HG02623 (cell line): ENCODE data around the gene PFN1.

Source experiments
- ATAC-seq: cut with Tn5 transposase; IDR thresholded peaks from one replicate; pipeline ENCODE4 v1.9.1; 2021; ENCODE audit warnings: moderate library complexity; ENCODE audit not compliant: unreplicated experiment

Gene PFN1

DNA sequence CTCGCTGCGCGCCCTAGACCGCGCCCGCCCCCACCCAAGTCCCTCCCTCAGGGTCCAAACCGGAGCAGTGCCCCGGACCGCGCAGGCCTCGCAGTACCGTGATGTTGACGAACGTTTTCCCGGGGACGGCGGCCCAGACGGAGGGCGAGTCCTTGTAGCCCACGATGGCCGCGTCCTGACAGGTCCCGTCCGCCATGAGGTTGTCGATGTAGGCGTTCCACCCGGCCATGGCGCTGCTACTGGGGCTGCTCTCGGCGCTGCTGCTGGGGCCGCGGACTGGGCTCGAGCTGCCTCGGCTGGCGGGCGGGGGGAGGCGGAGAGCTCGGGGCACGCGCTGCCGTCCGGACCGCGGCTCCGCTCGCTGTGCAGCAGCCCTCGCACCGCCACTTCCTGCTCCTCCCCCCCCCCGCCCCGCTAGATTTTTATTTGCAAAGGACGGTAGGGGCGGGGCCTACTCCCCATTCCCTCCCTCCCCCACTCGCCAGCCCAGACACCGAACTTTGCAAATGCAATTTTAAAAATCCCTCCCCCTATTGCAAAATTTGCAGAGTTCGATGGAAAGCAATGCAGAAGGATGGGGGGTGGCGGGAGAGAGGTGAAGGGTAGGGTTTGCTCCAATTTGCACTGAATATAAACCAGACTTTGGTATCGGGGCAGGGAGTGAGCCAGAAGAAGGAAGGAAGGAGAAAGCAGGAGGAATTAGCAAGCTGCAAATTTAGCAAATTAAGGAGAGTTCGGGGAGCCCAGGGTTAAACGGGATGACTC is at the start of gene PFN1:
Gene PFN1 (minus strand): TSS at position 365 of the 765 bp plus-strand sequence. CDS start 136 bp downstream, at position 229.
- peak; percentile 17 for ATAC-seq

DNA sequence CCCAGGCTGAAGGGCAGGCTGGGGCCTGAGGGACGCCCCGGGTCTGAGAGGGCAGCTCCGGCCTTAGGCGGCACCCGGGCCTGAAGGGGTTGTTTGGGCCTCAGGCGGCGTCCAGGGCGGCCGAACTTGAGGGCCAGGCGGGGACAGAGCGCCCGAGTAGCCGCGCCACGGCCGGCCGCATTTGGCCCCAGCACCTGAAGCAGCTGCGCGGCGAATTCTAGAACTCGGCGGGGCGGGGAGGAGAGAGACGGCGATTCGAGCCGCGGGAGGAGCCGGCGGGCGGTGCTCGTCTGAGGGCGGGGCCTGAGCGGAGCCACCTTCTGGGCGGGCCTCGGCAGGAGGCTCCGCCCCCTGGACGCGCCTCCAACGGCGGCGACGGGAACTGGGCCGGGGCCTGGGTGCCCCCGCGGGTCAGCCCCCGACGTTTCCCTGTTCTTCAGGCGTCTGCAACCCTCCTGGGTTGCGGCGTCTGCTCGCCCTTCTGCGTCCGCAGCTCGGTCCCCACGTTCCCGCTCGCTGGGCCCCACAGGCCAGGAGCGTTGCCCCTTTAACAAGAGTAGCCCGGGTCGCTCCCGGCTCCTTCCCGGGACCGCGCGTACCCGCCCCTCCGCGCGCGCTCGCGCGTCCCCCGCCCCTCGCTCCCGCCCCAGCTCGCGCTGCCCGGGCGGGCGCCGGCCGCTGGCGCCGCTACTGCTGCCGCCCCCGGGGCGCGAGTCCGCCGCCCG is 49.1 kb upstream of the PFN1 start, which contains the start of the genes INCA1 and KIF1C:
Gene INCA1 (minus strand): TSS at position 221 of the 725 bp plus-strand sequence. CDS start 3,085 bp downstream, outside the sequence.
Gene KIF1C (plus strand): TSS at position 649 of the 725 bp plus-strand sequence. CDS start 2,297 bp downstream, outside the sequence.
- ATAC-seq: peak; percentile 78

DNA sequence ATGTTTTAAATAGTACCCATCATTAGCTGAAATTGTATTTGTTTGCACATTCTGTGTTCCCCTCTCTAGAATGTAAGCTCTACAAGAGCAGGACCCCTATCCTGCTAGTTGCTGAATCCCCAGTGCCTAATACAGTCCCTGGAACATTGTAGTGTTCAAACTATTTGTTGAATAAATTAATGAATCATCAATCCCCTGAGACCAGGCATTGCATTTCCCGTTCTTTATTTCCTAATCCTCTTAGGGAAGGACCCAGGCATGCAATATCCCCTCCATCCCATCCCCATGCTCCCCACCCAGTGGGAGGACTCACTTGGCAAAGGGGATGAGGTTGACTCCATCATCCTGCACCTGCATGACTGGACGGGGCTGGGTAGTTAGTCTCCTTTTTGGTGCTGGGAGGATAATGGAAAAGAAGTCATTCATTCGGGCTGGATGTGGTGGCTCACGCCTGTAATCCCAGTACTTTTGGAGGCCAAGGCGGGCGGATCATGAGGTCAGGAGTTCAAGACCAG is 45.8 kb upstream of the PFN1 start:
- ATAC-seq: no peak

- no peak for ATAC-seq
Measured at GRCh38 chr17:4987767-4988567, 39.6 kb upstream of the PFN1 start.

DNA sequence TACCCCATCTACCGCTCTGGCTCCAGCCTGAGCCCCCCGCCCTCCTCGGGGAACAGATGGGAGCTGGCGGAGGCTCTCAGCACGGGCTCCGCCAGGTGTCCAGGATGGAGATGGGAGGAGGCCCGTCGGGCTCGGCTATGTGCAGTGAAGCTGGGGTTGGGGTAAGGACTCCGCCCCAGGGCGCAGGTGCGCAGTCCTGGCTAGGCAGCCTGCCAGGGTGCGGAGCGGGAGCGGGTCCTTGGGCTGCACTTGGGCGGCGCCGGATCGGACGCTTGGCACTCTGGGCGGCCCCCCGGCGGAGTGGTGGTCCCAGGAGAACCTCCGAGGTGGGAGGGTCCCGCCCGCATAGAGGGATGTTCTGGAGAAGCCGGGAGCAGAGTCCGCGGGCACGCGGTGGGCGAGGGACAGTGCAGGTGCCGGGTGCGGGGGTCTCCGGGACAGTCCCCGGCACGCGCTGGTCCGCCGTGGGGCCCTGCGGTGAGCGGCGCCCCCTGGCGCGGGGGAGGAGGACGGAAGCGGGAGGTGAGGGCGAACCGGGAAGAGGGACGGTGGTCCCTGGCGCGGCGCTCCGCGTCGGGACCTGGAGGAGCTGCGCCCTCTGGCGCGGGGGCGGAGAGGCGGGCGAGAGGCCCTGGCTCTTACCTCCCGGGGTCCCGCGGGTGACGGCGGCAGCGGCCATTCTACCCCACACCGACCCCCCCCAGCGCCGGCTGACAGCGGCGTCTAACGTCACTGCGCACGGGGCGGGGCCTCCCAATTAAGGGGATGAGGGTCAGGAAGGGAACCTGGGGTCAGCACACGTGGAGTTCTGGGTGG is 38.8 kb upstream of the PFN1 start, which contains the start of gene CAMTA2:
Gene CAMTA2 (minus strand): TSS at position 725 of the 816 bp plus-strand sequence. CDS start 1,453 bp downstream, outside the sequence.
- ATAC-seq: peak; percentile 56

GRCh38 chr17:4986403-4986802 is 38.1 kb upstream of the PFN1 start:
- no peak for ATAC-seq

DNA sequence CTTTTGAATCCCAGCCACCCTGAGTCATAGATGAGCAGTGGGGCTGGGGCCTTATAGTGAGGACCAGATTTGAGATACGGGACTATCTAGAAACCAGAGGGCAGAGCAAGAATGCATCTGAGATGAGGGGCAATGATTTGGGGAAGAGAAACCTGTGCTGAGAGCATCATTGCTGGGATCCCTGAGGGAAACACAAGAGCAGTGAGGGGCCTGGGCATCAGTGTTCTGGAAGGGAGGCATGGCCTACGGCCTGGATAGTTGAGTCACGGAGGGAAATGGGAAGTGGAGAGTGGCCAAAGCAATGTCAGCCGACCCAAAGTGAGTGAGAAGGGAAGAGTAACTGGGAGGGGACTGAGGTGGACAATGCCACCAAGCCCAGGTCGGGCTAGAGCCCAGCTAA is 34.0 kb upstream of the PFN1 start:
- ATAC-seq: no peak

DNA sequence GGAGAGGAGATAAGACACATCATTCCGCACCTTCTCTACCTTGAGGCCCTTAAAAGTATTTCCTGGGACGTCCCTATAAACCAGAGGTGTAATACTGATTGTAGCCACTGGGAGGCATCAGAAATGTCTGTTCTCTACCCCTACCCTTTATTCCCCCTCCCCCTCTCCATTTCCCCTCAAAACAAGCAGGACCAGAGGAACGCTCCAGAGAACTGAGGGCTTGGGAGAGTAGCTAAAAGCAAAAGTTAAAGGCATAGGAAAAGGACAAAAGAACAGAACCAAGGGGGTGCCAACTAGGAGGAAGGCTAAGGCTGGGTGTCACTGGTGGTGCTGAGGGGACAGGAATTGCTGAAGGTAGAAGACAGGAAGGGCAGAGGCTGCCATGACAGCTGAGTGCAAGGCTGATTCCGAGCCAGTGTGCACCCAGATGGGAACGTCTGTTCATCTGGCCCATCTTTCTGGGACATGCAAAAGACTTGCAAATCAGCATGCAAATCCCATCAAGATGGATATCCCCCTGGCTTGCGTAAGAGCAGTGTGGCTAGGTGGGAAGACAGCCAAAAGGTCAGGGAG is 32.4 kb upstream of the PFN1 start:
- no peak for ATAC-seq

- ATAC-seq: no peak
Measured at GRCh38 chr17:4978726-4979125, 30.4 kb upstream of the PFN1 start.

- ATAC-seq: no peak
Measured at GRCh38 chr17:4974115-4974670, 25.9 kb upstream of the PFN1 start.

GRCh38 chr17:4973256-4974114 is 25.2 kb upstream of the PFN1 start:
- no peak for ATAC-seq

GRCh38 chr17:4972752-4973151 is 24.4 kb upstream of the PFN1 start:
- no peak for ATAC-seq

DNA sequence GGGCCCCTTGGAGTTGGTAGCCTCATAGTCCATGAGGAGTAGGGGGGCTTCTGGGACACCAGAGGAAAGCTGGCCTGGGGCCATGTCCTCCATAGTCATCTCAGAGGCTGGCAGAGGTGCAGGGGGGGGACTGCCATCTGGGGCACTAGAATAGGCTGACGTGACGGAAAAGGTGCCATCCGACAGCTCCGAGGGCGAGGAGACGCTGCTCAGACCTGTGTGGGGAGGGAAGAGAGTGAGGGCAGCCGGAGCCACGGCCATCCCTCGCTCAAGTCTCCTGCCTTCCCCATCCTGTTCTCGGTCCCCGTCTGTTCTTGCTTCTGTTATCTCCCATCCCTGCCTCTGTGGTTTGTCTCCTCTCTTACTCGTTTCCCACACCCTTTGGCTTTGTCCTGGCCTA is 24.0 kb upstream of the PFN1 start:
- ATAC-seq: no peak

- ATAC-seq: no peak
Measured at GRCh38 chr17:4971826-4972225, 23.5 kb upstream of the PFN1 start.

GRCh38 chr17:4970273-4970672 is 21.9 kb upstream of the PFN1 start:
- no peak for ATAC-seq

- ATAC-seq: no peak
Measured at GRCh38 chr17:4969551-4970173, 21.3 kb upstream of the PFN1 start.

DNA sequence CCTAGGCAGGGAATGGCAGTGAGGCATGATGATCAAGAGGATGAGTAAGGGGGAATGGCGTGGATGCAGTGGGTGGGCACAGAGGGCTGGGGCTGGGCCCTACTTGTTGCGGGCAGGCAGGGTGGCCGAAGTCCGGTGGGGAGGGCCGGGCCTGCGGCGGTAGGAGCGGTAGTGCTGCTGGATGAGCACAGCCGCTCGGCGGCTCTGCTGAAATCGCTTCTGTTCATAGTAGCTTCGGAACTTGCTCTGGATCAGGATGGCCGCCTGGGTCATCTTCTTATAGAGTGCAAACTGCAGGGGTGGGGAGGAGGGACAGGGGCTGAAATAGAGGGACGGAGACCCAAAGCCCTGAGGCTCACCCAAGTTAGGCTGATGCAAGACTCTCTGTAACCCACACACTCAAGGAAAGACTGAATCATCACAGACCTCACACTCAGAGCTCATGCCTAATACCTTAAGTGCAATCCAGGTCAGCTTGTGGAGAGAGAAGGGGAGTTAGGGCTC is 20.8 kb upstream of the PFN1 start:
- no peak for ATAC-seq
